Measurements from ENCODE around the gene POU2F3. TPM values are rescaled to one million over a fixed set of nuclear protein-coding genes. Genes with fewer than 3 reads are reported as not detected.

POU2F3 gene
- total and polyA plus RNA-seq, 2 of the 13 experiments (the other 11 are each of a cell fraction or from before 2014, with no cell fraction given), result not detected

- no peak for TF ChIP-seq PHF8 (CRISPR knock-in tag; IDR thresholded peaks at IDR 0.05)
- TF ChIP-seq GPBP1L1 (CRISPR knock-in tag; IDR thresholded peaks at IDR 0.05), result no peak
- TF ChIP-seq USF2 (IDR thresholded peaks at IDR 0.05; ENCODE audit: low read depth, low read length), result no peak
- TF ChIP-seq USF2 (CRISPR knock-in tag; IDR thresholded peaks at IDR 0.05; ENCODE audit: borderline replicate concordance), result no peak
- TF ChIP-seq ZNF720 (CRISPR knock-in tag; IDR thresholded peaks at IDR 0.05), result no peak
- TF ChIP-seq RBM39 (IDR thresholded peaks at IDR 0.05; ENCODE audit: low read depth, low read length, poor library complexity, severe bottlenecking), result no peak
- H3K27me3 ChIP-seq (ENCODE audit: control insufficient read depth in 1 of 2, insufficient read depth in 2 of 2, low read length in 2 of 2), result peaks cover 4 to 45% of the 10 kb centered on the region in 2 experiments; a peak in 4 of 5 replicates
- FAIRE-seq (no peak), DNase-seq (ENCODE audit: low spot score) (no peak), ATAC-seq (no peak)
- WGBS (ENCODE audit: low lambda C conversion rate), result 25% methylated on average over 5 of the region's 5 CpGs
- POLR2A ChIA-PET, result no interaction called here
- no peak overlapping the region for H3K4me2 ChIP-seq (ENCODE audit: low read depth, low read length)
- H3K4me3 ChIP-seq (replicated peaks in 1 of 3; ENCODE audit: insufficient read depth in 1 of 3, low read depth in 2 of 3, low read length in 3 of 3), result no peak overlapping the region
- no peak overlapping the region for H3K27ac ChIP-seq (ENCODE audit: extremely low read length, insufficient read depth, low read length)
- intact Hi-C loops (cut with micrococcal nuclease; ENCODE audit: unreplicated experiment), result no loop called here
- H3K36me3 ChIP-seq (replicated peaks in 1 of 2; ENCODE audit: control insufficient read depth in 1 of 2, insufficient read depth in 2 of 2, low read length in 2 of 2), result no peaks in the 10 kb centered on the region
- H2AFZ ChIP-seq (ENCODE audit: low read length), result no peak overlapping the region
- H3K4me1 ChIP-seq (ENCODE audit: insufficient read depth, low read length), result peaks cover 8% of the 10 kb centered on the region
- in situ Hi-C loops (cut with HindIII; ENCODE audit: extremely low pct_ligation_motif_present, low pct_unique_long_range_greater_than_20kb), result no loop called here
- CTCF ChIA-PET (ENCODE audit: low intra/inter-chr PET ratio, low total read pairs), result no interaction called here
- H3K9ac ChIP-seq (ENCODE audit: insufficient read depth, low read depth, low read length), result no peak overlapping the region
- no TSS peak for BruUV-seq (replicated peaks)
- H4K20me1 ChIP-seq (ENCODE audit: insufficient read depth, low read length), result no peaks in the 10 kb centered on the region; the same call in 1 of the 2 replicates
- H3K79me2 ChIP-seq (ENCODE audit: insufficient read depth, low read length), result no peaks in the 10 kb centered on the region
- no peaks in the 10 kb centered on the region for H3K9me3 ChIP-seq (ENCODE audit: low read length)
Observed at GRCh38 chr11:120293038-120293800, 53.3 kb downstream of the POU2F3 start.
